Left renal pelvis (tissue), 4 donors: ENCODE results near the gene CHST11. TPM values are rescaled to one million over a fixed set of nuclear protein-coding genes. Genes with fewer than 3 reads are reported as not detected.

ENCODE experiments used
- DNase-seq, 4 donors: peaks; one replicate each; pipeline ENCODE4 v3.0.0-alpha.2; 2013; ENCODE audit warnings: low read depth in 4 of 4, low spot score in 3 of 4
- polyA plus RNA-seq, 4 donors: library from polyadenylated mRNA; unstranded; fragments of 120-200 nt; gene quantifications; one replicate each; pipeline ENCODE4 v1.2.1, GENCODE V29; 2013; ENCODE audit not compliant: insufficient read length in 4 of 4

The CHST11 gene
- polyA plus RNA-seq, 4 donors: 4.1 to 7.7 (median 6.9) TPM

- no peak for DNase-seq
These were observed 224.4 kb downstream of the CHST11 start for GRCh38 chr12:104681012-104681690.

GRCh38 chr12:104682790-104683279, 226.1 kb downstream of the CHST11 start:
- DNase-seq: no peak

GRCh38 chr12:104683831-104684503, 227.2 kb downstream of the CHST11 start:
- DNase-seq: no peak

- DNase-seq: no peak
These were observed 228.1 kb downstream of the CHST11 start for GRCh38 chr12:104684884-104685283.

GRCh38 chr12:104685366-104685765, 228.6 kb downstream of the CHST11 start:
- no peak for DNase-seq

- no peak for DNase-seq
These were observed 229.4 kb downstream of the CHST11 start for GRCh38 chr12:104686196-104686595.

- DNase-seq: no peak
These were observed 231.2 kb downstream of the CHST11 start for GRCh38 chr12:104687823-104688573.

- DNase-seq: no peak
These were observed 232.9 kb downstream of the CHST11 start for GRCh38 chr12:104689635-104690034.

- no peak for DNase-seq
These were observed 235.2 kb downstream of the CHST11 start for GRCh38 chr12:104691721-104692556.

GRCh38 chr12:104692557-104693218, 235.9 kb downstream of the CHST11 start:
- DNase-seq: no peak

GRCh38 chr12:104693493-104693892, 236.7 kb downstream of the CHST11 start:
- DNase-seq: no peak

GRCh38 chr12:104694161-104694560, 237.4 kb downstream of the CHST11 start:
- DNase-seq: no peak

GRCh38 chr12:104694711-104695110, 238.0 kb downstream of the CHST11 start:
- DNase-seq: no peak

- DNase-seq: no peak
These were observed 238.9 kb downstream of the CHST11 start for GRCh38 chr12:104695453-104696148.

- DNase-seq: no peak
These were observed 240.4 kb downstream of the CHST11 start for GRCh38 chr12:104697186-104697585.

- DNase-seq: no peak
These were observed 242.1 kb downstream of the CHST11 start for GRCh38 chr12:104698871-104699270.

- DNase-seq: no peak
These were observed 242.9 kb downstream of the CHST11 start for GRCh38 chr12:104699489-104700190.

GRCh38 chr12:104700324-104700723, 243.6 kb downstream of the CHST11 start:
- DNase-seq: no peak

GRCh38 chr12:104701301-104701700, 244.6 kb downstream of the CHST11 start:
- DNase-seq: no peak
